H1 (cell line): Measurements from ENCODE around the gene OR4X2. TPM values are rescaled to one million over a fixed set of nuclear protein-coding genes. Genes with fewer than 3 reads are reported as not detected.

ENCODE experiments used
- CEBPB ChIP-seq: IDR thresholded peaks from 2 replicates; pipeline ENCODE4 v1.6.1; 2012; ENCODE audit warnings: low read depth, low read length
- NANOG ChIP-seq: IDR thresholded peaks from 2 replicates; pipeline ENCODE4 v1.6.1; 2011; ENCODE audit warnings: low read length, low read depth, mild to moderate bottlenecking, inconsistent platforms; ENCODE audit not compliant: insufficient read depth, poor library complexity, severe bottlenecking
- polyA plus RNA-seq, 7 experiments: library from polyadenylated mRNA; depleted of rRNA in 3 of 7; stranded (reverse) in 5 of 7; unstranded in 2 of 7; fragments of >200 nt in 5 of 7; fragments of 200-250 nt in 2 of 7; gene quantifications; 1 replicate in 5 of 7; 2 replicates in 1 of 7; 4 replicates in 1 of 7; pipeline versions ENCODE4 v1.2.1 to v1.2.3, GENCODE V29; 2011 to 2013; ENCODE audit warnings: missing spikeins in 2 of 7, mixed read lengths in 2 of 7
- total RNA-seq: library from RNA; stranded (reverse); fragmentation: NEBNext Ultra II Directional; extraction: Animal tissue kit (Norgen Biotek cat#: 25700); gene quantifications from 2 replicates; pipeline ENCODE4 v1.2.1, GENCODE V29; 2021

OR4X2 gene
- total and polyA plus RNA-seq, 2 of the 8 experiments (the other 6 are each of a cell fraction or from before 2014, with no cell fraction given), result not detected

DNA sequence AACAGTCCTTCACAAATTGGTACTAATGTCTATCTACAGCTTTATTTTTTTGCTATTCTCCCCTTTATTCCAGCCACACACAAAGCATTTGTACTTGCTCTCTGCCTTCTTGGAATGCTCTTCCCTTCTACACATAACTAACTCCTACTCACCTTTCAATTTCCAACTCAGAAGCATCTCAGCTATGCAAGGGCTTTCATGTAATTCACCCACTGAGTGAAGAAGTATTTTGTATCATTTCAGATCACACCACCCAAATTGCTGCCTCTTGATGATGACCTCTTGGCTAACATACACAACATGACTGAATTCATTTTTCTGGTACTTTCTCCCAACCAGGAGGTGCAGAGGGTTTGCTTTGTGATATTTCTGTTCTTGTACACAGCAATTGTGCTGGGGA, at the start of gene OR4X2 (continued):
- TF ChIP-seq CEBPB (no peak), NANOG (no peak)
- TF ChIP-seq, all 59 proteins: peak for 0
